SK-N-MC (cell line): ENCODE results near the gene MTMR10.

Experiments
- DNase-seq: peaks from one replicate; pipeline ENCODE4 v3.0.0-alpha.2; 2011; ENCODE audit warnings: low read depth, low spot score
- H3K27ac ChIP-seq: fragments of 200-600 bp; sonication (generic); 2 replicates; pipeline ENCODE4 v1.5.1; 2016; ENCODE audit warnings: mixed run types
- H3K36me3 ChIP-seq: fragments of 200-600 bp; sonication (generic); 2 replicates; pipeline ENCODE4 v1.6.1; 2017; ENCODE audit warnings: antibody characterized with exemption, low read length, mixed read lengths; ENCODE audit not compliant: insufficient read depth
- H3K4me3 ChIP-seq: fragments of 200-600 bp; sonication (generic); 2 replicates; pipeline ENCODE4 v1.5.1; 2016
- H3K9ac ChIP-seq: fragments of 200-600 bp; sonication (generic); 2 replicates; pipeline ENCODE4 v1.8.0; 2017; ENCODE audit warnings: mixed run types, mixed read lengths; ENCODE audit not compliant: insufficient read length
- H3K9me3 ChIP-seq: fragments of 200-600 bp; sonication (generic); 2 replicates; pipeline ENCODE4 v1.6.1; 2017; ENCODE audit warnings: low read depth, mild to moderate bottlenecking, antibody characterized with exemption, low read length, moderate library complexity, mixed read lengths
- EZH2 ChIP-seq: fragments of 200-600 bp; sonication (generic); IDR thresholded peaks from one replicate; pipeline ENCODE4 v1.6.1; 2017; ENCODE audit warnings: antibody characterized with exemption
- FOXP2 ChIP-seq: optimal IDR thresholded peaks from 2 replicates; pipeline ENCODE3; 2011; ENCODE audit warnings: mild to moderate bottlenecking, moderate library complexity; ENCODE audit not compliant: insufficient read depth; ENCODE audit errors: extremely low read length, control extremely low read depth
- POLR2AphosphoS5 ChIP-seq: IDR thresholded peaks from 2 replicates; pipeline ENCODE4 v1.6.1; 2012; ENCODE audit warnings: mild to moderate bottlenecking, low read depth, low read length, borderline replicate concordance

Gene MTMR10

DNA sequence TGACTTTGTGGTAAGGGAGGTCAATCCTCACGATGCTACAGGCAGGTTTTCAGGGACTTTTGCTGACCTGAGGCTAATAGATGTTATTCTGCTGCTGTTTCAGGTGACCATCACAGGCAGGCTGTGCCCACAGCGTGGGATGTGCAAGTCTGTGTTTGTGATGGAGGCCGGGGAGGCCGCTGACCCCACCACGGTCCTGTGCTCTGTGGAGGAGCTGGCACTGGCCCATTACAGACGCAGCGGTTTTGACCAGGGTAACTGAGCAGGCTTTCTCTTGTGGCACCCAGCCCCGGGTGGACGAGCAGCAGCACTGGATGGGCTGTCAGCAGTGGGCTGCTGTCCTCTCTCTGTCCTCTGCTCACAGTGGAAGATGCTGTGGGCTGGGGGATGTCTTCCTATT is 65.7 kb downstream of the MTMR10 start:
- no peak for DNase-seq
- Histone ChIP-seq H3K4me3 (no peak overlapping the region), H3K9me3 (no peaks in the 10 kb centered on the region), H3K9ac (no peak overlapping the region), H3K27ac (no peak overlapping the region), H3K36me3 (peaks cover 78% of the 10 kb centered on the region)
- TF ChIP-seq FOXP2 (no peak), EZH2 (no peak), POLR2AphosphoS5 (no peak)

DNA sequence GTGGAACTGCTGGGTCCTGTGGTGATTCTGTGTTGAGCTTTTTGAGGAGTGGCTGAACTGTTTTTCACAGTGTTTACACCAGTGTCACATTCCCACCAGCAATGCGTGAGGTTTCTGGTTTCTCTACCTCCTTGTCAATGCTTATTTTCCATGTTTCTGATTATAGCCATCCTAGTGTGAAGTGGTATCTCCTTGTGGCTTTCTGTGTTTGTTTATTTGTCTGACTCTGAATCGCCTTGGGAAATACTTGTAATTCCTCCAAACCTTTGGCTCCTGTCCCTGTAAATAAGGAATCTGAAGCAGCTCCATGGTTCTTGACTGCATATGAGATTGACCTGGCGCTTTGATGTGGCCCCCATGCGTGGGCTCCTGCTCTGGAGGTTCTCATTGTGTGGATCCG is 67.1 kb downstream of the MTMR10 start:
- Histone ChIP-seq H3K36me3 (peaks cover 81% of the 10 kb centered on the region), H3K9ac (no peak overlapping the region), H3K27ac (no peak overlapping the region), H3K9me3 (no peaks in the 10 kb centered on the region), H3K4me3 (no peak overlapping the region)
- TF ChIP-seq EZH2 (no peak), POLR2AphosphoS5 (no peak), FOXP2 (no peak)
- no peak for DNase-seq

DNA sequence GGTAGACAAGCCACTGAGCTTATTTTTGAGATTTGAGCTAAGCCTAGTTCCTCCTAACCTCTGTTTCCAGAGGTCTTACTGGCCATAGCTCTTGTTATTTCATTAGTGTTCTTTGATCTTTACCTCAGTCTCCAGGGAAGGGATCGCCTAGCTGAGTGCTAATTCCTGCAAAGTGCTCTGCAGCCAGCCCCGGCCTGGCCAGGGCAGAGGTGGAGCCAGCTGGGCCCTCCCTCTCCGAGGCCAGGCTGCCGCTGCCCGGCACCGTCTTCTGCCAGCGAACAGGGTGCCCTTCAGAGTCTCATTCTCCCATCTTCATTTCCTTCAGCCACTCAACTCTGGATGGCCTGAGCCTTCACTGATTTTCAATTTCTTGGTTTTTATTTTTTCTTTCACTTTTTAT is 68.0 kb downstream of the MTMR10 start:
- Histone ChIP-seq H3K4me3 (no peak overlapping the region), H3K36me3 (peaks cover 77% of the 10 kb centered on the region), H3K9ac (no peak overlapping the region), H3K27ac (no peak overlapping the region), H3K9me3 (no peaks in the 10 kb centered on the region)
- no peak for TF ChIP-seq EZH2
- TF ChIP-seq POLR2AphosphoS5, result no peak
- no peak for TF ChIP-seq FOXP2
- no peak for DNase-seq

DNA sequence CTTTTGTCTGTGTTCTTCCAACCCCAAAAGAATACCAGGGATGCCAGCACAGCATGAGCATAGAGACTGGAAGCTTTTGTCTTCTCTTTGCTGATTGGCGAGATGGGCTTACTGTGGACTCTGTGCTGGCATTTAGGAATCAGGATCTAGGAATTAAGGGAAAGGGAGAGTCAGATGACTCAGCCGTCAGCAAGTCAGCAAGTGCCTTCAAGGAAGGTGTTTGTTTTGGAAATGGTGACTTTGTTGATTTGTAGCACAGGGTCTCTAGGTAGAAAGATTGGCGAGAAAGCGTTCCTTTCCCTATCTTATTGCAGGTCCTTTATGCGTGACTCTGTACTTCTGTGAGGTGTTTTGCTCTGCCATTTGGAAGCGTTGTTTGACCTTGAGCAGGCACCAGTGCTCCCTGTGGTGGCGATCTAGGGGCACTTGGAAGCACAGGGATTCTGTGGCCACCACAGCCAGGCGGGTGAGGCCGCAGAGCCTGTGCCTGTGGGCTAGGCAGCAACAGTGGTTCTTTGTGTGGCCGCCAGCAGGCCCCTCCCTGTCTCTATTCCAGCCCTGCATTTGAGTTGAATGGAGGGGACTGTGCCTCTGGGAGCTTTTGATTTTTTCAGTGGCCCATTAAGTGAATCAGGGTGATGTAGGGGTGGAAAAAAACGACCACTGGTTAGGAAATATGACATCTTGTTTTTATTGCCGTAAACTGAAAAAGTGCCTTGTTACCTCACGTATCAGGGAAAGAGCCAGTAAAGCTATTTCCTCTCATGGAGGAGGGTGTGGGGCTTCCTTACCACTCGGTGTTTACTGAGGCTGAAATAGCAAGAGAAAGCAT is 68.7 kb downstream of the MTMR10 start:
- H3K9ac ChIP-seq, result no peak overlapping the region
- no peak overlapping the region for H3K27ac ChIP-seq
- no peak for TF ChIP-seq FOXP2
- no peak for TF ChIP-seq EZH2
- no peak for TF ChIP-seq POLR2AphosphoS5
- DNase-seq, result no peak
- no peak overlapping the region for H3K4me3 ChIP-seq
- peaks cover 84% of the 10 kb centered on the region for H3K36me3 ChIP-seq
- no peaks in the 10 kb centered on the region for H3K9me3 ChIP-seq

DNA sequence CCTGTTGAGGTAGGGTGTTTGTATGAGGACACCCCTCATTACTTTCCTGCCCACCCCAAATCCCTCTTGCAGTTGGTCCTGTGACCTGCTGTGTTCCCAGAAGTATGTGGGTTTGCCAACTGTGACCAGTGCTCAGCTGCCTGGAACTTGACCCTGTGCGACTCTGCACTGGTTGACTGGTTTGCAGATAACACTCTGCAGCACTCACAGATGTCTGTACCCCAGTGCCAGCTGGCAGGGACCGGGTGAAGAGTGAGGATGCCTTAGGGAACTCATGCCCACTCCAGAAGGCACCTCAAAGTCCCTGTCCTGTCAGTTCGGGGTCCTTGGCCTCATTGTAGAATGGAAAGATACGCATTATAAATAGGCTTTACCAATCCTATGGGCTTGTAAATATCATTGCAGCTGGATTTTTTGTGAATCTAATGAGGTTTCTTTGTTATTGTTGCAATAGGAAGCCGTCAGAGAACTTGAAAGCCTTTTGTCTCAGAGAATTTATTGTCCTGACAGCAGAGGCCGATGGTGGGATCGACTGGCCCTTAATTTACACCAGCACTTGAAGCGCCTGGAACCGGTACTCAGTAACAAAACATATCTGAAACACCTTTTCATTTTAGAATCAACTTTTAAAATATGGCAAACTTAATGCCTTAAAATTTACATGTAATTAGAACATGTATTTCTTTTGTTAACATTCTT is 69.5 kb downstream of the MTMR10 start:
- peaks cover 84% of the 10 kb centered on the region for H3K36me3 ChIP-seq
- no peaks in the 10 kb centered on the region for H3K9me3 ChIP-seq
- no peak overlapping the region for H3K9ac ChIP-seq
- no peak for TF ChIP-seq FOXP2
- TF ChIP-seq EZH2, result no peak
- no peak for TF ChIP-seq POLR2AphosphoS5
- DNase-seq, result no peak
- no peak overlapping the region for H3K27ac ChIP-seq
- no peak overlapping the region for H3K4me3 ChIP-seq

GRCh38 chr15:30921106-30921505 is 70.3 kb downstream of the MTMR10 start:
- DNase-seq, result no peak
- Histone ChIP-seq H3K9ac (no peak overlapping the region), H3K4me3 (no peak overlapping the region), H3K9me3 (no peaks in the 10 kb centered on the region), H3K36me3 (peaks cover 82% of the 10 kb centered on the region), H3K27ac (no peak overlapping the region)
- TF ChIP-seq FOXP2 (no peak), EZH2 (no peak), POLR2AphosphoS5 (no peak)

- Histone ChIP-seq H3K36me3 (peaks cover 83% of the 10 kb centered on the region), H3K27ac (no peak overlapping the region)
Observed at GRCh38 chr15:30919877-30920550, 71.4 kb downstream of the MTMR10 start.

GRCh38 chr15:30918366-30918765 is 73.1 kb downstream of the MTMR10 start:
- no peak overlapping the region for H3K4me3 ChIP-seq
- no peak for DNase-seq
- no peak for TF ChIP-seq POLR2AphosphoS5
- H3K9me3 ChIP-seq, result no peaks in the 10 kb centered on the region
- no peak overlapping the region for H3K9ac ChIP-seq
- H3K36me3 ChIP-seq, result peaks cover 82% of the 10 kb centered on the region
- H3K27ac ChIP-seq, result no peak overlapping the region

More at GRCh38 chr15:30919877-30920550, 71.4 kb downstream of the MTMR10 start:
- H3K9ac ChIP-seq, result no peak overlapping the region
- H3K4me3 ChIP-seq, result no peak overlapping the region
- TF ChIP-seq POLR2AphosphoS5, result no peak
- no peak for TF ChIP-seq FOXP2
- no peak for TF ChIP-seq EZH2
- H3K9me3 ChIP-seq, result no peaks in the 10 kb centered on the region
- no peak for DNase-seq
